Endothelial cell of umbilical vein (primary cell): ENCODE results near the gene PFDN4. TPM values are rescaled to one million over a fixed set of nuclear protein-coding genes. Genes with fewer than 3 reads are reported as not detected.

Source experiments
- BruUV-seq: library from RNA; stranded (reverse); fragments of 400-500 nt; replicated peaks from 2 replicates; lab custom pipeline; 2021; lab: Mats Ljungman, UMichigan
- CTCF ChIA-PET: fragments of 300-600, 350-600 bp; sonication (Branson Sonifier 250); formaldehyde crosslinking; loops from one replicate; lab custom pipeline; 2021; ENCODE audit warnings: antibody characterized with exemption, inconsistent platforms; lab: Charles Lee
- POLR2A ChIA-PET: fragments of 300-600, 350-600 bp; sonication (Branson Sonifier 250); formaldehyde crosslinking; loops from one replicate; lab custom pipeline; 2021; ENCODE audit warnings: antibody characterized with exemption, inconsistent platforms; lab: Charles Lee
- DNase-seq: peaks from one replicate; pipeline ENCODE4 v3.0.0-alpha.2; 2011; ENCODE audit warnings: low read depth, low spot score
- FAIRE-seq: peaks from 2 replicates; lab custom pipeline; 2011; peaks lifted over from hg19 to GRCh38; lab: Jason Lieb, UNC
- H2AFZ ChIP-seq: 2 replicates; pipeline ENCODE4 v1.6.0; 2012; ENCODE audit warnings: low read depth, low read length, control low read depth, inconsistent platforms
- H3K27ac ChIP-seq: 2 replicates; pipeline ENCODE4 v1.5.1; 2011; ENCODE audit warnings: low read depth, mild to moderate bottlenecking, control low read depth, low read length, moderate library complexity; ENCODE audit not compliant: insufficient read depth
- H3K27me3 ChIP-seq, 2 experiments: 2 replicates each; pipeline versions ENCODE4 v1.6.0 to v1.6.1; 2011; ENCODE audit warnings: low read length in 2 of 2, mixed read lengths in 1 of 2; ENCODE audit not compliant: control insufficient read depth in 2 of 2, insufficient read depth in 2 of 2
- H3K36me3 ChIP-seq, 2 experiments: 2 replicates in 1 of 2; 3 replicates in 1 of 2; pipeline ENCODE4 v1.5.1; 2011; ENCODE audit warnings: low read length in 2 of 2, mild to moderate bottlenecking in 1 of 2, moderate library complexity in 1 of 2; ENCODE audit not compliant: control insufficient read depth in 2 of 2, insufficient read depth in 2 of 2; ENCODE audit errors: extremely low read depth in 1 of 2
- H3K4me1 ChIP-seq: 3 replicates; pipeline ENCODE4 v1.5.1; 2011; ENCODE audit warnings: mild to moderate bottlenecking, low read length; ENCODE audit not compliant: control insufficient read depth, insufficient read depth; ENCODE audit errors: extremely low read depth
- H3K4me2 ChIP-seq: 2 replicates; pipeline ENCODE4 v1.6.1; 2011; ENCODE audit warnings: low read length, control low read depth, mixed read lengths; ENCODE audit not compliant: insufficient read depth
- H3K4me3 ChIP-seq, 3 experiments: fragments of 200-600 bp in 1 of 3; sonication (generic), shearing (Covaris generic) in 1 of 3; replicated peaks in 1 of 3; 2 replicates each; pipeline ENCODE4 v1.5.1; 2011 to 2016; ENCODE audit warnings: control low read depth in 3 of 3, low read length in 3 of 3, mild to moderate bottlenecking in 2 of 3, inconsistent platforms in 1 of 3, low read depth in 1 of 3, moderate library complexity in 1 of 3; ENCODE audit not compliant: insufficient read depth in 1 of 3
- H3K79me2 ChIP-seq: 2 replicates; pipeline ENCODE4 v1.6.0; 2012; ENCODE audit warnings: low read length, inconsistent platforms; ENCODE audit not compliant: control insufficient read depth, insufficient read depth
- H3K9ac ChIP-seq: replicated peaks from 2 replicates; pipeline ENCODE3; 2011; ENCODE audit warnings: low read length, control low read depth; ENCODE audit not compliant: insufficient read depth; ENCODE audit errors: extremely low read depth
- H3K9me1 ChIP-seq: replicated peaks from 3 replicates; pipeline ENCODE4 v1.6.0; 2011; ENCODE audit warnings: mild to moderate bottlenecking, low read length; ENCODE audit not compliant: control insufficient read depth, insufficient read depth; ENCODE audit errors: extremely low read depth
- H3K9me3 ChIP-seq: replicated peaks from 2 replicates; pipeline ENCODE4 v1.5.1; 2012; ENCODE audit warnings: low read length, inconsistent platforms; ENCODE audit not compliant: control insufficient read depth, insufficient read depth
- H4K20me1 ChIP-seq: replicated peaks from 2 replicates; pipeline ENCODE3; 2011; ENCODE audit warnings: mild to moderate bottlenecking, low read length; ENCODE audit not compliant: control insufficient read depth, insufficient read depth; ENCODE audit errors: extremely low read depth
- CTCF ChIP-seq, 2 donors: IDR thresholded peaks; 1 replicate in 1 of 2; 2 replicates in 1 of 2; pipeline ENCODE4 v1.5.1; 2011; ENCODE audit warnings: low read length in 2 of 2, mild to moderate bottlenecking in 2 of 2, moderate library complexity in 2 of 2, control low read depth in 1 of 2, inconsistent platforms in 1 of 2, low read depth in 1 of 2; ENCODE audit not compliant: insufficient read depth in 1 of 2; ENCODE audit errors: extremely low read depth in 1 of 2
- EZH2 ChIP-seq: IDR thresholded peaks from 2 replicates; pipeline ENCODE4 v1.6.1; 2012; ENCODE audit warnings: borderline replicate concordance, low read depth, mild to moderate bottlenecking, moderate library complexity, low read length, inconsistent platforms; ENCODE audit not compliant: severe bottlenecking
- FOS ChIP-seq: IDR thresholded peaks from 2 replicates; pipeline ENCODE4 v1.6.1; 2011; ENCODE audit warnings: mild to moderate bottlenecking, low read length, moderate library complexity, borderline replicate concordance; ENCODE audit not compliant: insufficient read depth
- GATA2 ChIP-seq: IDR thresholded peaks from 2 replicates; pipeline ENCODE4 v1.7.0; 2011; ENCODE audit warnings: low read depth, mild to moderate bottlenecking, moderate library complexity, mixed read lengths, low read length; ENCODE audit not compliant: insufficient read length, insufficient read depth
- JUN ChIP-seq: IDR thresholded peaks from 2 replicates; pipeline ENCODE4 v1.6.1; 2011; ENCODE audit warnings: borderline replicate concordance, low read depth; ENCODE audit not compliant: insufficient read length, insufficient read depth
- MAX ChIP-seq: IDR thresholded peaks from 2 replicates; pipeline ENCODE4 v1.6.1; 2011; ENCODE audit not compliant: insufficient read depth, insufficient read length
- MYC ChIP-seq: IDR thresholded peaks from one replicate; pipeline ENCODE4 v1.6.1; 2011; ENCODE audit warnings: mild to moderate bottlenecking, low read depth, low read length
- POLR2A ChIP-seq: IDR thresholded peaks from 2 replicates; pipeline ENCODE4 v1.6.1; 2012; ENCODE audit warnings: low read depth, mild to moderate bottlenecking, control low read depth, low read length
- POLR2AphosphoS5 ChIP-seq: IDR thresholded peaks from 2 replicates; pipeline ENCODE4 v1.6.1; 2012; ENCODE audit warnings: low read depth, mild to moderate bottlenecking, control low read depth, low read length, moderate library complexity; ENCODE audit not compliant: insufficient read depth
- dilution Hi-C: fragments of 300-500 bp; cut with MboI; formaldehyde crosslinking; loops from one replicate; pipeline ENCODE4 v1.15.0; 2019; ENCODE audit warnings: low sequenced_read_pairs; ENCODE audit not compliant: extremely low pct_ligation_motif_present
- intact Hi-C: fragments of 100-400 bp; cut with micrococcal nuclease; formaldehyde crosslinking; loops from one replicate; pipeline ENCODE4 v1.10.0; 2022
- polyA plus RNA-seq, 4 experiments: library from polyadenylated mRNA; depleted of rRNA in 3 of 4; stranded (reverse) in 3 of 4; unstranded in 1 of 4; fragments of >200 nt; gene quantifications; 2 replicates each; pipeline versions ENCODE4 v1.2.1 to v1.2.3, GENCODE V29; 2011 to 2012; ENCODE audit warnings: missing spikeins in 1 of 4
- total RNA-seq: library from RNA; stranded (reverse); gene quantifications from 2 replicates; pipeline ENCODE4 v1.2.3, GENCODE V29; 2021

The PFDN4 gene
- total and polyA plus RNA-seq, 2 donors (not counting 3 experiments of a cell fraction or from before 2014, with no cell fraction given), result 17.5 to 44.2 TPM

GRCh38 chr20:54158226-54158625, 49.7 kb upstream of the PFDN4 start:
- no peaks in the 10 kb centered on the region for H3K79me2 ChIP-seq
- no peaks in the 10 kb centered on the region for H3K9me1 ChIP-seq
- H3K4me1 ChIP-seq, result no peaks in the 10 kb centered on the region
- no peaks in the 10 kb centered on the region for H3K27me3 ChIP-seq
- H3K9me3 ChIP-seq, result no peaks in the 10 kb centered on the region
- ChIA-PET CTCF (interaction anchor here (1.5 kb wide), 1 partner anchor 17 kb away, joined by 5 read pairs; no protein-coding TSS in a partner anchor), POLR2A (no interaction called here)
- no peak for DNase-seq
- dilution Hi-C loops, result no loop called here
- intact Hi-C loops, result no loop called here
- H3K36me3 ChIP-seq, result no peaks in the 10 kb centered on the region
- BruUV-seq, result no TSS peak
- H3K4me3 ChIP-seq, result no peak overlapping the region
- H3K4me2 ChIP-seq, result no peak overlapping the region
- FAIRE-seq, result no peak
- TF ChIP-seq MAX, result no peak
- TF ChIP-seq JUN, result no peak
- no peak for TF ChIP-seq FOS
- no peak for TF ChIP-seq EZH2
- TF ChIP-seq MYC, result no peak
- TF ChIP-seq CTCF (IDR thresholded peaks at IDR 0.05; ENCODE audit: extremely low read depth in 1 of 2, insufficient read depth in 1 of 2, low read depth in 1 of 2, low read length in 2 of 2), result no peak
- TF ChIP-seq GATA2, result no peak
- no peak for TF ChIP-seq POLR2AphosphoS5
- no peak for TF ChIP-seq POLR2A
- H4K20me1 ChIP-seq, result no peaks in the 10 kb centered on the region
- H3K27ac ChIP-seq, result no peak overlapping the region
- no peak overlapping the region for H3K9ac ChIP-seq
- H2AFZ ChIP-seq, result no peak overlapping the region
